IPS-18a (cell line): ENCODE measurements around the gene BACE2.

Source experiments
- H3K27ac ChIP-seq: one replicate; pipeline ENCODE4 v1.5.1; 2013; ENCODE audit warnings: low read length
- H3K27me3 ChIP-seq: one replicate; pipeline ENCODE4 v1.6.1; 2013; ENCODE audit warnings: mild to moderate bottlenecking, low read length; ENCODE audit not compliant: control insufficient read depth, insufficient read depth
- H3K36me3 ChIP-seq: one replicate; pipeline ENCODE4 v1.6.1; 2013; ENCODE audit warnings: low read depth, low read length; ENCODE audit not compliant: control insufficient read depth
- H3K4me1 ChIP-seq: one replicate; pipeline ENCODE4 v1.6.1; 2013; ENCODE audit warnings: low read depth, low read length; ENCODE audit not compliant: control insufficient read depth
- H3K4me3 ChIP-seq: one replicate; pipeline ENCODE4 v1.5.1; 2013; ENCODE audit warnings: low read length
- H3K9ac ChIP-seq: one replicate; pipeline ENCODE4 v1.6.1; 2013; ENCODE audit warnings: mild to moderate bottlenecking, low read length, moderate library complexity
- H3K9me3 ChIP-seq: one replicate; pipeline ENCODE4 v1.6.1; 2013; ENCODE audit warnings: low read depth, low read length; ENCODE audit not compliant: control insufficient read depth

BACE2 gene

DNA sequence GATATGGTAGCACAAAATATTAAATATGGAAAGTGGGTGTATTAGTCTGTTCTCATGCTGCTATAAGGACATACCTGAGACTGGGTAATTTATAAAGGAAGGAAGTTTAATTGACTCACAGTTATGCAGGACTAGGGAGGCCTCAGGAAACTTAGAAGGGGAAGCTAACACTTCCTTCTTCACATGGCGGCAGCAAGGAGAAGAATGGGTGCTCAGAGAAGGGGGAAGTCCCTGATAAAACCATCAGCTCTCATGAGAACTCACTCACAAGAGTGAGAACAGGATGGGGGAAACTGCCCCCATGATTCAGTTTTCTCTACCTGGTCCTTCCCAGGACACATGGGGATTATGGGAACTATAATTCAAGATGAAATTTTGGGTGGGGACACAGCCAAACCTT lies 15.8 kb upstream of the BACE2 start:
- Histone ChIP-seq H3K27me3 (peaks cover 8% of the 10 kb centered on the region), H3K36me3 (no peaks in the 10 kb centered on the region), H3K9ac (no peak overlapping the region), H3K4me3 (no peak overlapping the region), H3K4me1 (peaks cover 9% of the 10 kb centered on the region), H3K27ac (no peak overlapping the region), H3K9me3 (no peaks in the 10 kb centered on the region)

GRCh38 chr21:41153443-41153842 lies 14.5 kb upstream of the BACE2 start:
- H3K36me3 ChIP-seq: no peaks in the 10 kb centered on the region
- H3K9me3 ChIP-seq: no peaks in the 10 kb centered on the region
- H3K27me3 ChIP-seq: peaks cover 8% of the 10 kb centered on the region
- no peak overlapping the region for H3K9ac ChIP-seq
- H3K4me3 ChIP-seq: no peak overlapping the region
- no peak overlapping the region for H3K27ac ChIP-seq
- H3K4me1 ChIP-seq: no peaks in the 10 kb centered on the region

DNA sequence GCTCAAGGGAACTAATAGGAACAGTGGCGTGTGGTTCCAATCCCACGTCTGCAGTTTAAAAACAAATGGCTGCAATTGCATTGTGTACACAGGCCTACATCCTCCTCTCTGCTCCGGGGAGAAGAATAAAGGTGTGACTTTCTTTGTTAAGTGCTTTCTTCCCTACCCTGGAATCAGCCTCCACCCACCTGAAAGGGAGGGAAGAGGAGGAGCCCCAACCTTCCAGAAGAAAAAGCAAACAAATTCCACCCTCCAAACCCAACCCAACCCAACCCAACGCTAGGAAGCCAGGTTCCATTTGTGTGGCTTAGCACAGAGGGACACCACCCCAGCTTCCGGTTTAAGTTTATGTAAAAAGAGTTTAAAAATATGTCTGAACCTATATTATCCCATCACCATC lies 11.8 kb upstream of the BACE2 start:
- Histone ChIP-seq H3K36me3 (no peaks in the 10 kb centered on the region), H3K27me3 (no peaks in the 10 kb centered on the region), H3K4me3 (no peak overlapping the region), H3K9ac (no peak overlapping the region), H3K9me3 (no peaks in the 10 kb centered on the region), H3K4me1 (no peaks in the 10 kb centered on the region), H3K27ac (no peak overlapping the region)

DNA sequence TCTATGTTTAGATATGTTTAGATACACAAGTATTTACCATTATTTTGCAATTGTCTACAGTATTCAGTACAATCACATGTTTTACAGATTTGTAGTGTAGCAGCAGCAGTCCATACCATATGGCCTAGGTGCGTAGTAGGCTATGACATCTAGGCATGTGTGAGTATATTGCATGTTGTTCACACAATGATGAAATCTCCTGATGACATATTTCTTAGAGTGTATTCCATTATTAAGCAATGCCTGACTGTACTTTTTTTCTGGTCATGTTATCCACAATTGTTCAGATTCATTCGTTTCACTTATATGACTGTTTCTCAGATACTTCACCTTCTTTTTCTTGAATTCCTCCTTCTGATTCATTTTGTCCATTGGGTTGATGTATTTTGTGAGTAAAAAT lies 9.9 kb upstream of the BACE2 start:
- H3K36me3 ChIP-seq: no peaks in the 10 kb centered on the region
- no peaks in the 10 kb centered on the region for H3K27me3 ChIP-seq
- no peaks in the 10 kb centered on the region for H3K4me1 ChIP-seq
- H3K27ac ChIP-seq: no peak overlapping the region
- H3K9ac ChIP-seq: no peak overlapping the region
- H3K9me3 ChIP-seq: no peaks in the 10 kb centered on the region
- no peak overlapping the region for H3K4me3 ChIP-seq

GRCh38 chr21:41160036-41160435 lies 7.9 kb upstream of the BACE2 start:
- no peak overlapping the region for H3K9ac ChIP-seq
- H3K27ac ChIP-seq: no peak overlapping the region
- no peak overlapping the region for H3K4me3 ChIP-seq
- H3K36me3 ChIP-seq: no peaks in the 10 kb centered on the region
- no peaks in the 10 kb centered on the region for H3K9me3 ChIP-seq
- no peaks in the 10 kb centered on the region for H3K27me3 ChIP-seq
- H3K4me1 ChIP-seq: no peaks in the 10 kb centered on the region

DNA sequence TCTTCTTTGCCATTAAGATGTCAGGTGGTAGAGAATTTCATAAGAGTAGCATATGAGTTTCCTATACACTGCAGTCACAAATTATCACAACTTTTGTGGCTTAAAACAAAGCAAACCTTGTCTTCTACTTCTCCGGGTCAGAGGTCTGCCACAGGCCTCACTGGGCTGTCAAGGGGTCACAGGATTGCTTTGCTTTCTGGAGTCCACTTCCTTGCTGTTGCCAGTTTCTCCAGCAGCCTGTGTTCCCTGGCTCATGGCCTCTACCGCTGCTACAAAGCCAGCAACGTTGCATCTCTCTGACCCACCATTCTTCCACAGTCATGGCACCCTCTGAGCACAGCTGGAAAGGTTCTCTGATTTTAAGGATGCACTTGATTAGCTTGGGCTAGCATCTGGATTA lies 6.5 kb upstream of the BACE2 start:
- Histone ChIP-seq H3K4me1 (no peaks in the 10 kb centered on the region), H3K4me3 (no peak overlapping the region), H3K27ac (no peak overlapping the region), H3K36me3 (no peaks in the 10 kb centered on the region), H3K9me3 (no peaks in the 10 kb centered on the region), H3K9ac (no peak overlapping the region), H3K27me3 (peaks cover 13% of the 10 kb centered on the region)

DNA sequence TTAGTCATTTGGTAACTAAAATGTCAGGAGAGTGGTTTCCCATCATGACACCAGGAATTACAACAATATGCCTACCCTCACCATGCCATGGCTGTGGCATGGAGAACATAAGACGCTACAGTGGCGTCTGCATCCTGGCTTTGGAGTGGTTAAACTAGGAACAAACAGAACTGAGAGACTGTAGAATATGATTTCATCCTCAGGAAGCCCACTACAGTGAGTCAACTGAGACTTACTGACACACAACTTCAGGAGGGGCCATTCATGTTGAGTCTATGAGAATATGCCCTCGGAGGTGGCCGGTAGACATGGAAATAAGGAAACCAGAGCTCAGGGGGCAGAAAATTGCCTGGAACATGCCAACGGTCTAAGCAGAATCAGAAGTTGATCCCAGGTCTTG lies 5.9 kb upstream of the BACE2 start:
- no peak overlapping the region for H3K27ac ChIP-seq
- H3K4me3 ChIP-seq: no peak overlapping the region
- no peaks in the 10 kb centered on the region for H3K36me3 ChIP-seq
- H3K27me3 ChIP-seq: peaks cover 19% of the 10 kb centered on the region
- H3K9me3 ChIP-seq: no peaks in the 10 kb centered on the region
- H3K4me1 ChIP-seq: peaks cover 3% of the 10 kb centered on the region
- H3K9ac ChIP-seq: no peak overlapping the region

DNA sequence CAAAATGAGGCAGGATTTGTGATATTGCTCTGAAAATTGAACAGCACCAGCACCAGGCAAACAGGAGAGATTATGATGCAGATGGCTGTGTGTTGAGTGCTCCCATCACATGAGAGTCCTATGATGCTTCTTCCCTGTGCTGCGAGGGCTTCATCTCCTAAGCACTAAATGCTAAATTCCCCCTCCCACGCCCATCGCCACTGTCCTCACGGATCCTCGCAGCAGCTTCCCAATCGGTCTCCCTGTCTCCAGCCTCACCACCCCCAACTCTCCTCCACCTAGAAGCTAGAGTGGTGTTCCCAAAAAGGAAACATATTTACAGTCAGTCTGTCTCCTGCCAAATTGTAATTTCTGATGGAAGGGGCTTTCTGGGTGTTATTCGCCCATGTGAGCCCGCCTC lies 4.9 kb upstream of the BACE2 start:
- Histone ChIP-seq H3K4me3 (no peak overlapping the region), H3K27ac (no peak overlapping the region), H3K27me3 (peaks cover 19% of the 10 kb centered on the region), H3K4me1 (peaks cover 3% of the 10 kb centered on the region), H3K9me3 (no peaks in the 10 kb centered on the region), H3K36me3 (no peaks in the 10 kb centered on the region), H3K9ac (no peak overlapping the region)

GRCh38 chr21:41164052-41164451 lies 3.9 kb upstream of the BACE2 start:
- H3K27me3 ChIP-seq: peaks cover 25% of the 10 kb centered on the region
- H3K36me3 ChIP-seq: no peaks in the 10 kb centered on the region
- H3K4me1 ChIP-seq: peaks cover 3% of the 10 kb centered on the region
- H3K27ac ChIP-seq: no peak overlapping the region
- no peak overlapping the region for H3K9ac ChIP-seq
- H3K4me3 ChIP-seq: no peak overlapping the region
- H3K9me3 ChIP-seq: no peaks in the 10 kb centered on the region

- Histone ChIP-seq H3K4me1 (peaks cover 3% of the 10 kb centered on the region), H3K36me3 (no peaks in the 10 kb centered on the region), H3K9ac (no peak overlapping the region), H3K4me3 (no peak overlapping the region), H3K9me3 (no peaks in the 10 kb centered on the region), H3K27ac (no peak overlapping the region), H3K27me3 (peaks cover 36% of the 10 kb centered on the region)
These were observed 2.8 kb upstream of the BACE2 start for GRCh38 chr21:41164981-41165655.

DNA sequence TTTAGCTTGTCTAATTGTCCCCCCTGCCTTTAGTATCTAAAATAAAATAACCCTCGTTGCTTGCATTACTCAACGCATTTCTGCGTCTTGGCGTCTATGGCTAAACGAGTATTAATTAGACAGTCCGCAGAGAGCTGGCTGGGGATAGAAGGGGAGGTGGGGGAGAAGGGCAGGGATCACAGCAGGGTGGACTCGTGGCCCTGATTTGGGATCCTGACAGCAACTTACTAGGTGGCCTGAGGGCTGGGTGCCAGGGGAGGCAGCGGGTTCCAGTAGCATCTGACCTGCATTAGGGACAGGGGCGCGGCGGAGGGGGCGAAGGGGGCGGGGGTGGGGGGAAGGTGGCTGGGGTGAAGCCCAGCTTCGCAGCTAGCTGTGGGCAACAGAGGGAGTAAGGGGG lies 1.1 kb upstream of the BACE2 start:
- Histone ChIP-seq H3K27me3 (peaks cover 43% of the 10 kb centered on the region), H3K27ac (no peak overlapping the region), H3K9ac (no peak overlapping the region), H3K9me3 (no peaks in the 10 kb centered on the region), H3K36me3 (no peaks in the 10 kb centered on the region), H3K4me3 (peak overlapping the region; percentile 62), H3K4me1 (peaks cover 6% of the 10 kb centered on the region)

DNA sequence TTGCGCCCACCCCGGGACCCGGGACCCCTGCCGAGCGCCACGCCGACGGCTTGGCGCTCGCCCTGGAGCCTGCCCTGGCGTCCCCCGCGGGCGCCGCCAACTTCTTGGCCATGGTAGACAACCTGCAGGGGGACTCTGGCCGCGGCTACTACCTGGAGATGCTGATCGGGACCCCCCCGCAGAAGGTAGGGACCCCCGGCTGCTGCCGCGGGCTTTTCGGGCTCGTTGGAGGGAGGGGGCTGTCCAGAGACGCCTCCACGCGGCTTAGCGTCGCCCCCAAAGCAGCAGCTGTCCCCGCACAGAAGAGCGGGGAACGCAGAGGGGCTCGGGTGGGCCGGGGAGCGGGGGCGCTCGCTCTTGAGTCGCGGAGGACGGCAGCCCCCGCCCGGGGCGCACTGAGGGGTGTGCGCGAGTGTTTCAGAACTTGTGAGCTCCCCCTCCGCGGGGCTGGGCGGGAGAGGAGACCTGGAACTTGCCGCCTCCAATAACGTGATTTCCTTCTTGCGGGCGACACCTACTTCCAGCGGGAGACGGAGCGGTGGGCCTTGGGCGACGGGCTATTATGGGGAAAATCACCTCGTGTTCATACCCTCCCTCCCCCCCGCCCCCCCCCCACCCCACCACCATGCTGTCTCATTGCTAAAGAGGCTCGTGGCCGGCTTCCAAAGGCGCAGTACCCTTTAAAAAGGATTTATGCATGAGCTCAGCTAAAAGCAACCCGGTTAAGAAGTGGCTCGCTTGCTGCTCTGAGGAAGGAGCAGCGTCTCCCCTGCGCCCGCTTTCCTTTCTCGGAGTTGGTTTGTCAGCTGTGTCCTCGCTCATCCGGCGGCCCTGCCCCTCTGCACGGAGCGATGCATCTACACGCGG lies 664 bp downstream of the BACE2 start:
- peak overlapping the region; percentile 58 for H3K4me3 ChIP-seq
- H3K27ac ChIP-seq: no peak overlapping the region
- H3K9me3 ChIP-seq: no peaks in the 10 kb centered on the region
- H3K27me3 ChIP-seq: peaks cover 43% of the 10 kb centered on the region
- peak overlapping the region; percentile 12 for H3K9ac ChIP-seq
- peaks cover 6% of the 10 kb centered on the region for H3K4me1 ChIP-seq
- no peaks in the 10 kb centered on the region for H3K36me3 ChIP-seq
